DOHH2 (cell line): Measurements from ENCODE around the gene NFE2L3.
"Not testable (repeated sequence)": the region's sequence is repeated elsewhere in the genome, so short reads cannot be mapped to it uniquely, and the experiment has no call there.

ENCODE experiments used
- H3F3A ChIP-seq: fragments of 200-600 bp; sonication (generic), shearing (Covaris generic); 2 replicates; pipeline ENCODE4 v1.6.0; 2016; ENCODE audit warnings: antibody characterized with exemption, mild to moderate bottlenecking; ENCODE audit not compliant: control insufficient read depth, insufficient read depth
- H3K27ac ChIP-seq: fragments of 200-600 bp; sonication (generic); 2 replicates; pipeline ENCODE4 v1.5.1; 2014; ENCODE audit warnings: low read depth, mild to moderate bottlenecking, low read length, moderate library complexity
- H3K27me3 ChIP-seq: fragments of 200-600 bp; sonication (generic); 2 replicates; pipeline ENCODE4 v1.6.1; 2014; ENCODE audit warnings: mild to moderate bottlenecking, low read length, mixed read lengths; ENCODE audit not compliant: control insufficient read depth
- H3K36me3 ChIP-seq: fragments of 200-600 bp; sonication (generic); 2 replicates; pipeline ENCODE4 v1.6.1; 2014; ENCODE audit warnings: mild to moderate bottlenecking, low read length, moderate library complexity, mixed read lengths; ENCODE audit not compliant: control insufficient read depth
- H3K4me1 ChIP-seq: fragments of 200-600 bp; sonication (generic); 2 replicates; pipeline ENCODE4 v1.6.1; 2014; ENCODE audit warnings: mild to moderate bottlenecking, low read length, mixed read lengths; ENCODE audit not compliant: control insufficient read depth
- H3K4me2 ChIP-seq: fragments of 200-600 bp; sonication (generic); 2 replicates; pipeline ENCODE4 v1.6.0; 2014; ENCODE audit warnings: mild to moderate bottlenecking, low read length, moderate library complexity
- H3K4me3 ChIP-seq: fragments of 200-600 bp; sonication (generic); 2 replicates; pipeline ENCODE4 v1.5.1; 2014; ENCODE audit warnings: mild to moderate bottlenecking, low read length, mixed read lengths
- H3K79me2 ChIP-seq: fragments of 200-600 bp; sonication (generic); 2 replicates; pipeline ENCODE4 v1.6.1; 2014; ENCODE audit warnings: mild to moderate bottlenecking, low read length, mixed read lengths; ENCODE audit not compliant: control insufficient read depth
- H3K9me2 ChIP-seq: fragments of 200-600 bp; sonication (generic); replicated peaks from 2 replicates; pipeline ENCODE4 v1.6.1; 2014; ENCODE audit warnings: mild to moderate bottlenecking, low read length, mixed read lengths; ENCODE audit not compliant: control insufficient read depth
- H3K9me3 ChIP-seq: fragments of 200-600 bp; sonication (generic); 2 replicates; pipeline ENCODE4 v1.6.1; 2014; ENCODE audit warnings: antibody characterized with exemption, low read length, mixed read lengths; ENCODE audit not compliant: control insufficient read depth, insufficient read depth
- H4K20me1 ChIP-seq: fragments of 200-600 bp; sonication (generic); 2 replicates; pipeline ENCODE4 v1.6.0; 2014; ENCODE audit warnings: low read depth, mild to moderate bottlenecking, antibody characterized with exemption, low read length, moderate library complexity; ENCODE audit not compliant: control insufficient read depth, insufficient read depth
- CTCF ChIP-seq: fragments of 200-600 bp; sonication (generic); IDR thresholded peaks from one replicate; pipeline ENCODE4 v1.5.1; 2014; ENCODE audit warnings: antibody characterized with exemption, mild to moderate bottlenecking, low read depth, low read length; ENCODE audit not compliant: poor library complexity, severe bottlenecking
- EZH2phosphoT487 ChIP-seq: fragments of 200-600 bp; sonication (generic); IDR thresholded peaks from 2 replicates; pipeline ENCODE4 v1.6.1; 2017; ENCODE audit warnings: borderline replicate concordance, mild to moderate bottlenecking, antibody characterized with exemption, low read length, moderate library complexity, mixed read lengths

The NFE2L3 gene

DNA sequence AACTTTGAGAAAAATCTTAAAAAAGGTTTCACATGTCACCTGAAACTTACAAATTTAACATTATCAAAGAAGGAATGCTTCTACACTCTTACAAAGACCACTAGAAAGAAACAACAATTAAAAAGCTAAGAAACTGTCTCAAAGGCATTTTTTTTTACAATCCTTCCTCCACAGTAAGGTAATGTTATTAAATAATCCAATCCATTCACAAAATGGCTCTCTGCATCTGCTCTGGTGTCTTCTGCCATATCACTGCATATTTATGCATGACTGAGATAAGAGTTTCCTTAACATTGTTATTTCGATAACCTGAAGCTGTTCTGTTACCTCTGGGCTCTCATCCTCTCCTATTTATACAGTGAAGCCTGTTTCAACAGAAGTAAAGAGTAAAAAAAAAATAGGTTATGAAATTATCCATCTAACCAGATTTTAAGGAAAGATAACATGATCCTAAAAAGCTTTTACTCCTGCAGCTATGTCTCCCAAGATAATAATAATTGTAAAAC lies 40.0 kb downstream of the NFE2L3 start:
- TF ChIP-seq CTCF (no peak), EZH2phosphoT487 (no peak)
- peaks cover 98% of the 10 kb centered on the region for H3F3A ChIP-seq
- no peaks in the 10 kb centered on the region for H3K27me3 ChIP-seq
- H3K4me2 ChIP-seq = no peak overlapping the region
- peaks cover 55% of the 10 kb centered on the region for H3K79me2 ChIP-seq
- H3K4me1 ChIP-seq = peaks cover 55% of the 10 kb centered on the region
- no peak overlapping the region for H3K4me3 ChIP-seq
- peaks cover 65% of the 10 kb centered on the region for H4K20me1 ChIP-seq
- peaks cover 99% of the 10 kb centered on the region for H3K36me3 ChIP-seq
- no peak overlapping the region for H3K27ac ChIP-seq
- no peaks in the 10 kb centered on the region for H3K9me2 ChIP-seq
- no peaks in the 10 kb centered on the region for H3K9me3 ChIP-seq

DNA sequence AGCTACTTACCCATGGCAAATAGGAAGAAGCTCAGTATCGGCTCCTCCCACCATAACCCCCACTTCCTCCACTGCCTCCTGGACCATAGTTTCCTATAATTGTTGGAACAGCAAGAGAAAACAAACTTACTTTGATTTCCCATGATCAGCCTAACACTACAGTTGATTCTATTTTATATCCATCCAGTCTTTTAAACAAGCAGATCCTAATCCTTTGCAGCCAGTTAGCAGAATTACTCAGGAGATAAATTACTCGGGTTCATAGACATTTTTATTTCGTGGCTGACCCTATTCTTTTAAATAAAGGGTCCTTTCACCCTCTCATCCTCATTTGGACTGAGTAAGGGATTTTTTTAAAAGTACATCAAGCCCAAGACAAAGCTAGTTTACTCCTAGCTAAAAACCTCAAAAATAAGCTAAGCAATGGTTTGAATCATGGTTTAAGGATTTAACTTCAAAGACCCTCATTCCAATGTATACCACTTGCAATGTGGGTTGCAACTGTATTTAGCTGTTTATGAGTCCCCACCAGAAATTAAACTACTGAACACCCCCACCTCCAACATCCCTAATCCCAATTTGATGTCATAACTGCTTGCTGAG lies 40.6 kb downstream of the NFE2L3 start:
- no peak overlapping the region for H3K4me2 ChIP-seq
- no peaks in the 10 kb centered on the region for H3K27me3 ChIP-seq
- no peaks in the 10 kb centered on the region for H3K9me3 ChIP-seq
- TF ChIP-seq EZH2phosphoT487 = no peak
- no peak for TF ChIP-seq CTCF
- no peak overlapping the region for H3K4me3 ChIP-seq
- peaks cover 61% of the 10 kb centered on the region for H3K79me2 ChIP-seq
- peaks cover 70% of the 10 kb centered on the region for H4K20me1 ChIP-seq
- H3K9me2 ChIP-seq = no peaks in the 10 kb centered on the region
- H3K36me3 ChIP-seq = peaks cover 100% of the 10 kb centered on the region
- no peak overlapping the region for H3K27ac ChIP-seq
- H3K4me1 ChIP-seq = peaks cover 60% of the 10 kb centered on the region
- H3F3A ChIP-seq = peaks cover 98% of the 10 kb centered on the region

GRCh38 chr7:26193432-26194207 lies 41.6 kb downstream of the NFE2L3 start:
- peaks cover 71% of the 10 kb centered on the region for H3K79me2 ChIP-seq
- H3K9me2 ChIP-seq = no peaks in the 10 kb centered on the region
- peaks cover 100% of the 10 kb centered on the region for H3K36me3 ChIP-seq
- TF ChIP-seq EZH2phosphoT487 (no peak), CTCF (no peak)
- H3K27ac ChIP-seq = no peak overlapping the region
- H3K4me3 ChIP-seq = no peak overlapping the region
- H3K9me3 ChIP-seq = no peaks in the 10 kb centered on the region
- H3F3A ChIP-seq = peaks cover 98% of the 10 kb centered on the region
- H3K4me2 ChIP-seq = no peak overlapping the region
- no peaks in the 10 kb centered on the region for H3K27me3 ChIP-seq
- peaks cover 53% of the 10 kb centered on the region for H3K4me1 ChIP-seq
- peaks cover 80% of the 10 kb centered on the region for H4K20me1 ChIP-seq

DNA sequence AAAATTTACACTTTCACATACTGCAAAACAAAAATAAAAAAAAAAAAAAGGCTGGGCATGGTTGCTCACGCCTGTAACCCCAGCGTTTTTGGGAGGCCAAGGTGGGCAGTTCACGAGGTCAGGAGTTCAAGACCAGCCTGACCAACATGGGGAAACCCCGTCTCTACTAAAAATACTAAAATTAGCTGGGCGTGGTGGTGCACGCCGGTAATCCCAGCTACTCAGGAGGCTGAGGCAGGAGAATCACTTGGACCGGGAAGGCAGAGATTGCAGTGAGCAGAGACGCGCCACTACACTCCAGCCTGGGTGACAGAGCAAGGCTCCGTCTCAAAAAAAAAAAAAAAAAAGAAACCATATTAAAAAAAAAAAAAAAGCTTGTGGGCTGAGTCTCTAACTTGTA lies 42.8 kb downstream of the NFE2L3 start:
- not testable (repeated sequence) for H3K9me3 ChIP-seq, H3K9me2 ChIP-seq, H3K27me3 ChIP-seq, H3K4me3 ChIP-seq, H3K27ac ChIP-seq, H3K4me2 ChIP-seq
- Histone ChIP-seq H3K36me3 (peaks cover 100% of the 10 kb centered on the region), H3K79me2 (peaks cover 82% of the 10 kb centered on the region), H4K20me1 (peaks cover 86% of the 10 kb centered on the region), H3K4me1 (peaks cover 46% of the 10 kb centered on the region), H3F3A (peaks cover 98% of the 10 kb centered on the region)
